GM12874 (cell line): ENCODE results near the gene CAPSL.

Experiments
- CTCF ChIP-seq: IDR thresholded peaks from 2 replicates; pipeline ENCODE4 v1.5.1; 2011; ENCODE audit warnings: low read depth, mild to moderate bottlenecking, control low read depth, low read length, moderate library complexity; ENCODE audit not compliant: insufficient read depth

The CAPSL gene

GRCh38 chr5:35924122-35924949 is 14.1 kb downstream of the CAPSL start:
- TF ChIP-seq CTCF = no peak

GRCh38 chr5:35922468-35922867 is 16.0 kb downstream of the CAPSL start:
- TF ChIP-seq CTCF = no peak

- no peak for TF ChIP-seq CTCF
Measured at GRCh38 chr5:35921930-35922329, 16.5 kb downstream of the CAPSL start.

GRCh38 chr5:35920890-35921289 is 17.5 kb downstream of the CAPSL start:
- TF ChIP-seq CTCF = no peak

- TF ChIP-seq CTCF = no peak
Measured at GRCh38 chr5:35919191-35919590, 19.2 kb downstream of the CAPSL start.

GRCh38 chr5:35908814-35909213 is 29.6 kb downstream of the CAPSL start:
- no peak for TF ChIP-seq CTCF

GRCh38 chr5:35908228-35908627 is 30.2 kb downstream of the CAPSL start:
- TF ChIP-seq CTCF = no peak
